C4-2B (cell line): ENCODE results near the gene PRKCA.

Experiments used
- CTCF ChIP-seq: fragments of 450-650 bp; conservative IDR thresholded peaks from 2 replicates; pipeline ENCODE4 v1.5.1; 2017; ENCODE audit warnings: mild to moderate bottlenecking
- ZFX ChIP-seq: fragments of 450-650 bp; IDR thresholded peaks from 2 replicates; pipeline ENCODE4 v1.6.1; 2017

DNA sequence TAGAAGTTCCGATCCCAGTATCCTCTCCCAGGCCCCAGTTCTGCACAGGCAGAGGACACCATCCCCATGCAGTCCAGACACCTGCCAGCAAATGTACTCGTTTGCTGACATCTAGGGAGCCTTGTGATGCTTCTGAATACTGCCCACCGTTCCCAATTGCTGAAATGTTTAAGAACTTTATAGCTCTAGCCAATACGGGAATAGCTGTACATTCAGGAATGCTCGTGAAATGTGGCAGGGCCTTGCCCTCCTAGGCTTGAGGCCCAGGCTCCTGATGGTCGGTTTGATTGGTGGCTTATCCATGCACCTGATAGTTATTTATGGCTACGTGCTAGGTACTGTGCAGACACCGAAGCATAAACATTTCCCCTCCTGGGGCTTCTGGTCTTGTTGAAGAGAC is 255.5 kb downstream of the PRKCA start:
- no peak for TF ChIP-seq CTCF
- TF ChIP-seq ZFX, result no peak
